Measurements from ENCODE around the gene GNE.

The GNE gene

DNA sequence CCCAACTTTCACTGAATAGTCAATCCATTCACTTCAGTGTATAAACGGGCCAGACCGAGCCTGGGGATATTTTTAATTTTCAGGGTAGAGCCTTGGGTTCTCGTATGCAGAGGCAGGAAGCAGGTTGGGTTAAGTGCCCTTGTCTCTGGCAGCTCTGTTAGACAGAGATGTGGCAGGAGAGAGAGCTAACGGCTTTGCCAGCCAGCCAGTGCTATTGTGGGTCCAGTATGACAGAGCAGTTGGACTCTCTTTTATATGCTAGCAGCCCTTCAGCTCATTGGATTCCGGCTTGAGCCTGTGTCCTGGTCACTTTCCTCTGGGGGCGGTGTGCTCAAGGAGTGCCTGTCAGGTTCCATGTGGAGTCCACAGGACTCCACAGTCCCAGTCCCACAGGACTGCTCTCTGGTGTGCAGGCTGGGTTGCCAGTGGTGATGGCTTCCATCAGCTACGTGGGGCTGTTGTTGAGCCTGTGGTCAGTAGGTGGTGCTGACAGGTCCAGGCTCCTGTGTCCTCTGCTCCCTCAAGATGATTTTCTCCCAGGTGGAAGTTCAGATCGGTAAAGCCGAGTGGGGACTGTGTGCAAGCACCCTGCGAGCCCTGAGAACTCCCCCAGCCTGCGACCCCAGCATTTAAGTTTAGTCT, 53.2 kb downstream of the GNE start:
- ATAC-seq, result peak; percentile 72
- TF ChIP-seq, protein P1, sequence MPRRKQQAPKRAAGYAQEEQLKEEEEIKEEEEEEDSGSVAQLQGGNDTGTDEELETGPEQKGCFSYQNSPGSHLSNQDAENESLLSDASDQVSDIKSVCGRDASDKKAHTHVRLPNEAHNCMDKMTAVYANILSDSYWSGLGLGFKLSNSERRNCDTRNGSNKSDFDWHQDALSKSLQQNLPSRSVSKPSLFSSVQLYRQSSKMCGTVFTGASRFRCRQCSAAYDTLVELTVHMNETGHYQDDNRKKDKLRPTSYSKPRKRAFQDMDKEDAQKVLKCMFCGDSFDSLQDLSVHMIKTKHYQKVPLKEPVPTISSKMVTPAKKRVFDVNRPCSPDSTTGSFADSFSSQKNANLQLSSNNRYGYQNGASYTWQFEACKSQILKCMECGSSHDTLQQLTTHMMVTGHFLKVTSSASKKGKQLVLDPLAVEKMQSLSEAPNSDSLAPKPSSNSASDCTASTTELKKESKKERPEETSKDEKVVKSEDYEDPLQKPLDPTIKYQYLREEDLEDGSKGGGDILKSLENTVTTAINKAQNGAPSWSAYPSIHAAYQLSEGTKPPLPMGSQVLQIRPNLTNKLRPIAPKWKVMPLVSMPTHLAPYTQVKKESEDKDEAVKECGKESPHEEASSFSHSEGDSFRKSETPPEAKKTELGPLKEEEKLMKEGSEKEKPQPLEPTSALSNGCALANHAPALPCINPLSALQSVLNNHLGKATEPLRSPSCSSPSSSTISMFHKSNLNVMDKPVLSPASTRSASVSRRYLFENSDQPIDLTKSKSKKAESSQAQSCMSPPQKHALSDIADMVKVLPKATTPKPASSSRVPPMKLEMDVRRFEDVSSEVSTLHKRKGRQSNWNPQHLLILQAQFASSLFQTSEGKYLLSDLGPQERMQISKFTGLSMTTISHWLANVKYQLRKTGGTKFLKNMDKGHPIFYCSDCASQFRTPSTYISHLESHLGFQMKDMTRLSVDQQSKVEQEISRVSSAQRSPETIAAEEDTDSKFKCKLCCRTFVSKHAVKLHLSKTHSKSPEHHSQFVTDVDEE (CRISPR knock-in tag; IDR thresholded peaks at IDR 0.05), result no peak
- TF ChIP-seq ARNTL (CRISPR knock-in tag; IDR thresholded peaks at IDR 0.05; ENCODE audit: borderline replicate concordance, low read depth) (no peak), OSR1 (CRISPR knock-in tag; IDR thresholded peaks at IDR 0.05) (no peak), BACH2 (CRISPR knock-in tag; IDR thresholded peaks at IDR 0.05; ENCODE audit: borderline replicate concordance) (no peak), TOX (CRISPR knock-in tag; IDR thresholded peaks at IDR 0.05; ENCODE audit: borderline replicate concordance) (no peak), ZFP30 (CRISPR knock-in tag; IDR thresholded peaks at IDR 0.05) (no peak), ZNF8 (CRISPR knock-in tag; IDR thresholded peaks at IDR 0.05) (no peak)
- TF ChIP-seq, protein P2, sequence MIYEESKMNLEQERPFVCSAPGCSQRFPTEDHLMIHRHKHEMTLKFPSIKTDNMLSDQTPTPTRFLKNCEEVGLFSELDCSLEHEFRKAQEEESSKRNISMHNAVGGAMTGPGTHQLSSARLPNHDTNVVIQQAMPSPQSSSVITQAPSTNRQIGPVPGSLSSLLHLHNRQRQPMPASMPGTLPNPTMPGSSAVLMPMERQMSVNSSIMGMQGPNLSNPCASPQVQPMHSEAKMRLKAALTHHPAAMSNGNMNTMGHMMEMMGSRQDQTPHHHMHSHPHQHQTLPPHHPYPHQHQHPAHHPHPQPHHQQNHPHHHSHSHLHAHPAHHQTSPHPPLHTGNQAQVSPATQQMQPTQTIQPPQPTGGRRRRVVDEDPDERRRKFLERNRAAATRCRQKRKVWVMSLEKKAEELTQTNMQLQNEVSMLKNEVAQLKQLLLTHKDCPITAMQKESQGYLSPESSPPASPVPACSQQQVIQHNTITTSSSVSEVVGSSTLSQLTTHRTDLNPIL (CRISPR knock-in tag; IDR thresholded peaks at IDR 0.05; ENCODE audit: low read depth), result no peak

DNA sequence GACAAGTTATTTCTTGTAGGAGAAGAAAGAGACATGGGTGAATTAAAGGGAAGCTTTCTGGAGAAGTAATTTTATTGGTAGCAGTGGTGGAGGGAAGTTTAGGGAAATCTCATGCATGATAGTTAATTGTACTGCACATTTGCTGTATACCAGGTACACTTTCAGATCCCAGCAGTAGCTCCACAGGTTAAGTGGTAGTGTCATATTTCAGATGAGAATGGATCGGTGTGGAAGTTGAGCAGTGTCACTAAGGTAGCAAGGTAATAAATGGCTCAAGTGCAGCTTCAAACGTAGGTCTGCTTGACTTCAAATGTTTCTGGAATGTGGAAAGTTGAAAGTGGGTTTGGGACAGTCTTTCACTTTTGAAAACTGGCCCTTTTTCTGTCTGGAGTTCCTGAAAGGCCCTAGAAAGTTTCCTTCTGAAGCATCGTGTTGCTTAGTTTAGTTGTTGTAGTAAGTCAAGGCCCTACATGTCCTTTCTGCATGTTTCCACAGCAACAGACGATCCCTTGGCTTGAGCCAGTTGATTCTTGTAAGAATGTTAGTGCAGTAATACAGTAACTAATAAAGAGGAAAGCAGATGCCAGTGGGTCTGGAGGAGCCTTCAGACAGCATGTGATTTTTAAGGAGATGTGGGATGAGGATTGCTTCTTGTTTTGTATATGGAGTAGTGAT, 63.8 kb downstream of the GNE start:
- no peak for ATAC-seq
- TF ChIP-seq TCF4 (CRISPR knock-in tag; IDR thresholded peaks at IDR 0.05; ENCODE audit: borderline replicate concordance) (no peak), SNAI2 (CRISPR knock-in tag; IDR thresholded peaks at IDR 0.05) (no peak), ZFP30 (CRISPR knock-in tag; IDR thresholded peaks at IDR 0.05) (no peak), ESRRG (CRISPR knock-in tag; IDR thresholded peaks at IDR 0.05) (no peak), RARB (CRISPR knock-in tag; IDR thresholded peaks at IDR 0.05) (no peak), ZNF565 (CRISPR knock-in tag; conservative IDR thresholded peaks at IDR 0.05; ENCODE audit: low read depth) (no peak), OSR1 (CRISPR knock-in tag; IDR thresholded peaks at IDR 0.05) (no peak), ZNF8 (CRISPR knock-in tag; IDR thresholded peaks at IDR 0.05) (no peak), ZFP3 (CRISPR knock-in tag; IDR thresholded peaks at IDR 0.05) (no peak), PPARA (CRISPR knock-in tag; IDR thresholded peaks at IDR 0.05; ENCODE audit: borderline replicate concordance) (no peak), ZC3H10 (CRISPR knock-in tag; IDR thresholded peaks at IDR 0.05) (no peak), ZNF70 (CRISPR knock-in tag; IDR thresholded peaks at IDR 0.05) (no peak), TOX (CRISPR knock-in tag; IDR thresholded peaks at IDR 0.05; ENCODE audit: borderline replicate concordance) (no peak)
- TF ChIP-seq, protein P2 (CRISPR knock-in tag; IDR thresholded peaks at IDR 0.05; ENCODE audit: low read depth), result no peak
- TF ChIP-seq, protein P3, sequence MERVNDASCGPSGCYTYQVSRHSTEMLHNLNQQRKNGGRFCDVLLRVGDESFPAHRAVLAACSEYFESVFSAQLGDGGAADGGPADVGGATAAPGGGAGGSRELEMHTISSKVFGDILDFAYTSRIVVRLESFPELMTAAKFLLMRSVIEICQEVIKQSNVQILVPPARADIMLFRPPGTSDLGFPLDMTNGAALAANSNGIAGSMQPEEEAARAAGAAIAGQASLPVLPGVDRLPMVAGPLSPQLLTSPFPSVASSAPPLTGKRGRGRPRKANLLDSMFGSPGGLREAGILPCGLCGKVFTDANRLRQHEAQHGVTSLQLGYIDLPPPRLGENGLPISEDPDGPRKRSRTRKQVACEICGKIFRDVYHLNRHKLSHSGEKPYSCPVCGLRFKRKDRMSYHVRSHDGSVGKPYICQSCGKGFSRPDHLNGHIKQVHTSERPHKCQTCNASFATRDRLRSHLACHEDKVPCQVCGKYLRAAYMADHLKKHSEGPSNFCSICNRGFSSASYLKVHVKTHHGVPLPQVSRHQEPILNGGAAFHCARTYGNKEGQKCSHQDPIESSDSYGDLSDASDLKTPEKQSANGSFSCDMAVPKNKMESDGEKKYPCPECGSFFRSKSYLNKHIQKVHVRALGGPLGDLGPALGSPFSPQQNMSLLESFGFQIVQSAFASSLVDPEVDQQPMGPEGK (CRISPR knock-in tag; IDR thresholded peaks at IDR 0.05; ENCODE audit: borderline replicate concordance), result no peak
- TF ChIP-seq, protein P4, sequence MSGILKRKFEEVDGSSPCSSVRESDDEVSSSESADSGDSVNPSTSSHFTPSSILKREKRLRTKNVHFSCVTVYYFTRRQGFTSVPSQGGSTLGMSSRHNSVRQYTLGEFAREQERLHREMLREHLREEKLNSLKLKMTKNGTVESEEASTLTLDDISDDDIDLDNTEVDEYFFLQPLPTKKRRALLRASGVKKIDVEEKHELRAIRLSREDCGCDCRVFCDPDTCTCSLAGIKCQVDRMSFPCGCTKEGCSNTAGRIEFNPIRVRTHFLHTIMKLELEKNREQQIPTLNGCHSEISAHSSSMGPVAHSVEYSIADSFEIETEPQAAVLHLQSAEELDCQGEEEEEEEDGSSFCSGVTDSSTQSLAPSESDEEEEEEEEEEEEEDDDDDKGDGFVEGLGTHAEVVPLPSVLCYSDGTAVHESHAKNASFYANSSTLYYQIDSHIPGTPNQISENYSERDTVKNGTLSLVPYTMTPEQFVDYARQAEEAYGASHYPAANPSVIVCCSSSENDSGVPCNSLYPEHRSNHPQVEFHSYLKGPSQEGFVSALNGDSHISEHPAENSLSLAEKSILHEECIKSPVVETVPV (CRISPR knock-in tag; IDR thresholded peaks at IDR 0.05), result no peak
- TF ChIP-seq, protein P5, sequence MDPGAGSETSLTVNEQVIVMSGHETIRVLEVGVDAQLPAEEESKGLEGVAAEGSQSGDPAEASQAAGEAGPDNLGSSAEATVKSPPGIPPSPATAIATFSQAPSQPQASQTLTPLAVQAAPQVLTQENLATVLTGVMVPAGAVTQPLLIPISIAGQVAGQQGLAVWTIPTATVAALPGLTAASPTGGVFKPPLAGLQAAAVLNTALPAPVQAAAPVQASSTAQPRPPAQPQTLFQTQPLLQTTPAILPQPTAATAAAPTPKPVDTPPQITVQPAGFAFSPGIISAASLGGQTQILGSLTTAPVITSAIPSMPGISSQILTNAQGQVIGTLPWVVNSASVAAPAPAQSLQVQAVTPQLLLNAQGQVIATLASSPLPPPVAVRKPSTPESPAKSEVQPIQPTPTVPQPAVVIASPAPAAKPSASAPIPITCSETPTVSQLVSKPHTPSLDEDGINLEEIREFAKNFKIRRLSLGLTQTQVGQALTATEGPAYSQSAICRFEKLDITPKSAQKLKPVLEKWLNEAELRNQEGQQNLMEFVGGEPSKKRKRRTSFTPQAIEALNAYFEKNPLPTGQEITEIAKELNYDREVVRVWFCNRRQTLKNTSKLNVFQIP (CRISPR knock-in tag; IDR thresholded peaks at IDR 0.05; ENCODE audit: borderline replicate concordance, low read depth), result no peak

Measured in SK-N-SH treated with all-trans-retinoic acid at 6 μM for 48 hours (cell line).